ENCODE data around the gene PLTP. TPM values are rescaled to one million over a fixed set of nuclear protein-coding genes. Genes with fewer than 3 reads are reported as not detected.

The PLTP gene
- total and polyA plus RNA-seq, 2 of the 13 experiments (the other 11 are each of a cell fraction or from before 2014, with no cell fraction given), result 16.9 to 28.6 TPM

- peak; percentile 90 for TF ChIP-seq PRDM10 (CRISPR knock-in tag; IDR thresholded peaks at IDR 0.05; ENCODE audit: low read depth)
- peak; percentile 86; the same call in 1 of the 2 replicates for TF ChIP-seq ZNF274 (CRISPR knock-in tag; IDR thresholded peaks at IDR 0.05)
- TF ChIP-seq LBX2 (CRISPR knock-in tag; IDR thresholded peaks at IDR 0.05; ENCODE audit: borderline replicate concordance), result no peak
- TF ChIP-seq HIVEP1 (CRISPR knock-in tag; IDR thresholded peaks at IDR 0.05), result peak; percentile 88
- TF ChIP-seq ZNF615 (CRISPR knock-in tag; IDR thresholded peaks at IDR 0.05; ENCODE audit: borderline replicate concordance), result no peak
- peak; percentile 84 for TF ChIP-seq FOXP4 (CRISPR knock-in tag; IDR thresholded peaks at IDR 0.05)
- TF ChIP-seq ZNF263 (CRISPR knock-in tag; IDR thresholded peaks at IDR 0.05), result peak; percentile 14
- TF ChIP-seq FOXM1 (CRISPR knock-in tag; IDR thresholded peaks at IDR 0.05), result 0 out of 2 replicates have a peak, but pooled peaks have one; percentile 39
- TF ChIP-seq SRSF1 (optimal IDR thresholded peaks at IDR 0.05; ENCODE audit: low read depth, low read length), result no peak
- TF ChIP-seq ZNF7 (CRISPR knock-in tag; IDR thresholded peaks at IDR 0.05), result 0 out of 2 replicates have a peak, but pooled peaks have one; percentile 24
- no peak for TF ChIP-seq ZNF251 (CRISPR knock-in tag; IDR thresholded peaks at IDR 0.05)
- no peak for TF ChIP-seq ZNF703 (CRISPR knock-in tag; IDR thresholded peaks at IDR 0.05; ENCODE audit: borderline replicate concordance)
- peak; percentile 84 for TF ChIP-seq SNAPC2 (CRISPR knock-in tag; IDR thresholded peaks at IDR 0.05)
- no peak for TF ChIP-seq ZNF83 (CRISPR knock-in tag; IDR thresholded peaks at IDR 0.05; ENCODE audit: borderline replicate concordance)
- TF ChIP-seq ZNF275 (CRISPR knock-in tag; IDR thresholded peaks at IDR 0.05; ENCODE audit: borderline replicate concordance), result peak; percentile 92; the same call in 1 of the 2 replicates
- TF ChIP-seq ZSCAN5A (CRISPR knock-in tag; IDR thresholded peaks at IDR 0.05; ENCODE audit: borderline replicate concordance), result peak; percentile 69
- peak; percentile 48; the same call in 1 of the 2 replicates for TF ChIP-seq ZMYM2 (CRISPR knock-in tag; IDR thresholded peaks at IDR 0.05)
- TF ChIP-seq ZNF44 (CRISPR knock-in tag; IDR thresholded peaks at IDR 0.05), result peak; percentile 99
Measured at GRCh38 chr20:45946149-45946970, 34.4 kb upstream of the PLTP start (continued).

Data from HepG2 (cell line).